ENCODE measurements around the gene FAM187B. TPM values are rescaled to one million over a fixed set of nuclear protein-coding genes. Genes with fewer than 3 reads are reported as not detected.
"Not testable (repeated sequence)": the region's sequence is repeated elsewhere in the genome, so short reads cannot be mapped to it uniquely, and the experiment has no call there.

The FAM187B gene
- total RNA-seq, 1 experiment from 2014 or later: not detected

GRCh38 chr19:35213663-35214632 is 14.6 kb downstream of the FAM187B start:
- DNase-seq (ENCODE audit: low spot score): peak; percentile 99

GRCh38 chr19:35212241-35212640 is 16.3 kb downstream of the FAM187B start:
- DNase-seq (ENCODE audit: low spot score): no peak

DNA sequence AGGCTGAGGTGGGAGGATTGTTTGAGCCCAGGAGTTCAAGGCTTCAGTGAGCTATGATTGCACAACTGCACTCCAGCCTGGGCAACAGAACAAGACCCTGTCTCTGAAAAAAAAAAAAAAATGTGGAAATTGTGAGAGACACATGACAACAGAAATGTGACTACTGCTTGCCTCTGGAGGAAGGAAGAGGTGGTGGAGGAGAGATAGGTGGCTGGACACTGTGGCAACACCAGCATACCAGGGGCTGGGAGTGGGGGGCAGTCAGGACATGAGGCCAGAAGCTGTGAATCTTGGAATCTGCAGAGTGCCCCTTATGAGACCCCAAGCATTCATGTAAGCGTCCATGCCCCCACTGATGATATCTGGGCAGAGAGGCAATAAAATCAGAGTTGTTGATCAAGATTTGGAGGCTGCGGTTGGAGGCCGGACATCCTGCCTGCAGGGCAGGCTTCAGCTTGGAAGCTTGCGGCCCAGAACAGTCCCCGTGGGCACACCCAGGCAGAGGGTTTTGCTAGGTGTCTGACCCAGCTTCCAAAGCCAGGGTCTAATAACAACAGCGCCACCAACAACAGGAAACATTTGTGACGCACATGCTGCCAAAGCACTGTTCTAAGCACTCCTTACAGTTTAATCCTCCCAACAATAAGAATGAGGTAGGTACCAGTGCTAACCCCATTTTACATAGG is 16.9 kb downstream of the FAM187B start:
- no peak for DNase-seq (ENCODE audit: low spot score)

DNA sequence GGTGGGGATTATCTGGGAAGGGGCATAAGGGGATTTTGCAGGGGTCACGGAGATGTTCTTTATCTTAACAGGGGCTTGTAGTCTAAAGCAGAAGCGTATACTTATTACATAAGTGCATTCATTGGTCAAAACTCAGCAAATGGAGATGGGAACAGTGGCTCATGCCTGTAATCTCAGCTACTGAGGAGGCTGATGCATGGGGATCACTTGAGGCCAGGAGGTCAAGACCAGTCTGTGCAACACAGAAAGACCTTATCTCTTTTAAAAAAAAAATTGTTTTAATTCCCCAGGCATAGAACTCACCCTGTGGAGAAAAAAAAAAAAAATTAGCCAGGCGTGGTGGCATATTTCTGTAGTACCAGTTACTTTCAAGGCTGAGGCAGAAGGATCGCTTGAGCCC is 18.9 kb downstream of the FAM187B start:
- DNase-seq (ENCODE audit: low spot score): no peak

DNA sequence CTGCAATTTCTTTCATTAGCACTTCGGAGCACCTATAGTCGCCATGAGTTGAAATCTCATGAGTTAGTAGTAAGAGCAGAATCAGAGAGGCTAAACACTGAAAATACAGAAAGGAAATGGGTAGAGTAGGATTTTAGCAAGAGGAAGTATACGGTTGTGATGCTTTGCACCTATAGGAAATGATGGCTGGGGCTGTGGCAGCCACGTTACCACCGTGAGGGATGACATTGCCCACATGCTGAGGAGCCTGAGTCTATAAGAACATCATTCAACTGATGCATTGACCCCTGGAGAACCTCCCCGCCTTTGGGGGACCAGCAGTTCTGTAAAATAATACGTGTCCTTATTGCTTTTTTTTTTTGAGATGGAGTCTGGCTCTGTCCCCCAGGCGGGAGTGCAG is 20.4 kb downstream of the FAM187B start:
- no peak for DNase-seq (ENCODE audit: low spot score)

GRCh38 chr19:35207391-35207871 is 21.1 kb downstream of the FAM187B start:
- no peak for DNase-seq (ENCODE audit: low spot score)

GRCh38 chr19:35206855-35207254 is 21.7 kb downstream of the FAM187B start:
- no peak for DNase-seq (ENCODE audit: low spot score)

- DNase-seq (ENCODE audit: low spot score): no peak
Observed at GRCh38 chr19:35206379-35206778, 22.2 kb downstream of the FAM187B start.

DNA sequence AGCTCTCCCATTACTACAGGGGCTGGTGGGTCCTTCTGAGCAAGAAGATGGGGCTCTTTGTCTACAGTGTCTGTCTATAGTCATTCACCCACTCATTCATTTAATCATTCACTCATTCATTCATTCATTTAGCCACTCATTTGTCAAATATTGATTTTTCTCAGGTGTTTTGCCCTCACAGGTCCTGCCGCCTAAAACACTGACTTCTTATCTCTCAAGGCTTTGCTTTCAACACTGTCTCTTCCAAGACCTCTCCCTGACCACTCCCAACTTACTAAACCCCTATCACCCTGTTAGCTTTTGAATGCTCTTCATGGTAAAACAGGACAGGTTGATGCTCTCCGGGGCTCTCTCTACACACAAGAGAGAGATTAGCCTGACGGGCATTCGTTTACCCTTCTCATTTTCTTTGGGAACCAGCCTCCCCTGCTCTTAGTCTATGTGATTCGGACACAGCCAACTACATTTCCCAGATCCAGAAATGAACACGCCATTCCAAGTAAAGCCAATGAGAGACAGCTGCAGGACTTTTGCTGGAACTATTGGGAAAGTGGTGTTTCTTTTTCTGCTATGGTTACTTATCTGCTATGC is 22.7 kb downstream of the FAM187B start:
- no peak for DNase-seq (ENCODE audit: low spot score)

DNA sequence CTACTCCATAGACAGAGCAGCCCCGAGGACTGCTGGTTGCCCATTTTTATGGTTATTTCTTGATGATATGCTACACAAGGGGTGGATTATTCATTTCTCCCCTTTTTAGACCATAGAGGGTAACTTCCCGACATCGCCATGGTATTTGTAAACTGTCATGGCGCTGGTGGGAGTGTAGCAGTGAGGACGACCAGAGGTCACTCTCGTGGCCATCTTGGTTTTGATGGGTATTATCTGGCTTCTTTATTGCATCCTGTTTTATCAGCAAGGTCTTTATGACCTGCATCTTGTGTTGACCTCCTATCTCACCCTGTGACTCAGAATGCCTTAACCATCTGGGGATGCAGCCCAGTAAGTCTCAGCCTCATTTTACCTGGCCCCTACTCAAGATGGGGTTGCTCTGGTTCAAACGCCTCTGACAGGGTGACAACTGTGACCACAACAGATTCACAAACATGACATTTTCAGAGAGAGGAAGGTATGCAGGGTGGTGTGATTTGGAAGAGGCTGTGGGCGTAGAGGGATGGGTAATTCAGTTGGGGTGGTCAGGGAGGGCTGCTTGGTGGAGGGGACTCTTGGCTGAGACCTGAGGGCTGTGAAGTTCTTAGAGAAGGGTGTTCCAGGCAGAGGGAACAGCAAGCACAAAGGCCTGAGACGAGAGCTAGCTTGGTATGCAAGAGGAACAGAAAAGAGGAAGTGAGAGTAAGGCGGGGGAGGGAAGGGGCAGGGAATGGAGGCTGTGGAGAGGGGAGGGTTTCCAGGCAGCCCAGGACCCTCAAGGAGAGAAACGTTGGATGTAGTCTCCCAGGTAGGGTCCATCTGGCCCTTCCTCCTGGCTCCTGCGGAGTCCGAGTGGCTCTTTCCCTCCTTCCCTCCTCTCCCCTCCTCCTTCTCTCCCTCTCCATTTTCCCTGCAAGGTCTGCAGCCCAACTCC is 23.5 kb downstream of the FAM187B start:
- no peak for DNase-seq (ENCODE audit: low spot score)

DNA sequence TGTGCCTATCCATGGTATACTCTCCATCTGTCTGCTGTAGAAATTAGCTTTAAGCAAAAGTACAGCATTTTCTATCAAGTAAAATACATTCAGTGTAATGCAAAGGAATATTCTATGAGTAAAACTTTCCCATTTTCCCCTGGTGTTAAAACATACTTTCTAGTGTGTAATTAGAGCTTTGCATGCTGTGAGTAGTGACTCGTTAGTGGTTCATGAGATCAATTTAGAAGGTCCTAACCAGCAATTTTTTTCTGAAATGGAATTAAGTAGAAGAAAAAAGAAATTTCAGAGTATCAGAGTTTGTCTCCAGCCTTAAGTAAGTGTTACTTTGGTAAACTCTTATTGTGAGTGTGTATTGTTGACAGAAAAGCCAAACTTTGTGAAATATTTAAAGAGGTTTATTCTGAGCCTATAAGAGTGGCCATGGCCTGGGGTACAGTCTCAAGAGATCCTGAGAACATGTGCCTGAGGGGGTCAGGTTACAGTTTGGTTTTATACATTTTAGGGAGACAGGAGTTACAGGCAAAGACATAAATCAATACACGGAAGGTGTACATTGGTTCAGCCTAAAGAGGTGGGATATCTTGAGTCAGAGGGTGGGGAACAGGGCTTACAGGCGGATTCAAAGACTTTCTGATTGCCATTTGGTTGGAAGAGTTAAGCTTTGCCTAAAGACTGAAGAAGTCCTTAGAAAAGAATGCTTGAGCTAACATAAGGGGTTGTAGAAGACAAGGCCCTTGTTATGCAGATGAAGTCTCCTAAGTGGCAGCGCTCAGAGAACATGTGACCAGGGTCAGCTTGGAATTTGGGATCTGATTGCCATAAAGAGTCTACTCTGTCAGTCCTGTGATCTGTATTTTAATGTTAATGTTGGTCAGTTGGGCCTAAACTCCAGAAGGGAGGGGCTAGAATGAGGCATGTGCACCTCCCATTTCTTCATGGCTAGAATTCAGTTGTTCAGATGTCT is 25.5 kb downstream of the FAM187B start:
- no peak for DNase-seq (ENCODE audit: low spot score)

- DNase-seq (ENCODE audit: low spot score): no peak
Observed at GRCh38 chr19:35199481-35199880, 29.1 kb downstream of the FAM187B start.

GRCh38 chr19:35196861-35197260 is 31.7 kb downstream of the FAM187B start:
- DNase-seq (ENCODE audit: low spot score): not testable (repeated sequence)

- DNase-seq (ENCODE audit: low spot score): no peak
Observed at GRCh38 chr19:35195830-35196229, 32.7 kb downstream of the FAM187B start.

DNA sequence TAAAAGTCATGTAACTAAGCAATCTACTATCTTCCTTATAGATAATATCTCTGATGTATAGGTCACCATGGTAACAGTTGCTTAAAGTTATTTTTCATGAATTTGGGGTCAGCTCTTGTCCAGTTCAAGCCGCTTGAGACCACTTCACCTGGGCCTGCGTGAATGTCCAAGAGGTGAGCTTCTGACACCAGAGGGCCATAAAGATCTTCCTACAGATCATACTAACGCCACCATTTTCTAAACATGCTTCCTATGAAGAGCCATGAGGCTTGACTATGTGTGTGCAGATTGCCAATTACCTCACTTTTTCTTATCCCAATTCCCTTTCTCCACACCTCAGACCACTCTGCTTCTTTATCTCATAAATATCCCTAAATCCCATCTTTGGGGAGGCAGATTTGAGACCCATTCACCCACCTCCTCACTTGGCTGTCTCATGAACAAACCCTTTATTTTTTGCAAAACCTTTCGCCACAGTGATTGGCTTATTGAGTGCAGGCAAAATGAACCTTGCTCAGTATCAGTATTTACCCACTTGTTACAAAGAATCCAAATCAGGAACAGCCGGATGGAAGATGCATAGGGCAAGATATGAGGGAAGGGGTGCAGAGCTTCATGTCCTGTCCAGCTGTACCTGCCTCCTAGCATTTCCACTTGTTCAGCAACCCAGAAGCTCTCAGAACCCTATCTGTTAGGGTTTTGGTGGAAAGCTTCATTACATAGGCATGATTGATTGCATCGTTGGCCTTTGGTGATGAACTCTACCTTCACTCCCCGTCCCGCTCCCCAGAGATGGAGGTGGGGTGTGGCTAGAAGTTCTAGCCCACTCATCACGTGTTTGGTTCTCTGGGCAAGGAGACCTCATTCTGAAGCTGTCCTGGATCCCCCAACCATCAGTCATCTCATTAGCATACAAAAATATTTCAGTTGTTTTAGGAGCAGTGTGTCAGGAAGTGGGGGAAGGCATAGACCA is 34.2 kb downstream of the FAM187B start:
- DNase-seq (ENCODE audit: low spot score): no peak

- no peak for DNase-seq (ENCODE audit: low spot score)
Observed at GRCh38 chr19:35184884-35185283, 43.7 kb downstream of the FAM187B start.

DNA sequence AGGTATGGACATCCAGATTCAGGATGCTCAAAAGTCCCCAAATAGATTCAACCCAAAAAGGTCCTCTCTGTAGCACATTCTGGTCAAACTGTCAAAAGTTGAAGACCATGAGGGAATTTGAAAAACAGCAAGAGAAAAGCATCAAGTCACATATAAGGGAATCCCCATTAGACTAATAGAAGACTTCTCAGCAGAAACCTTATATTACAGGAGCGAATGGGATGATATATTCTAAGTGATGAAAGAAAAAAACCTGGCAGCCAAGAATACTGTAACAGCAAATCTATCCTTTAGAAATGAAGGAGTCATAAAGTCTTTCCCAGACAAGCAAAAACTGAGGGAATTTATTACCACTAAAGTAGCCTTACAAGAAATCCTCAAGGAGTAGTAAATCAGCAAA is 44.3 kb downstream of the FAM187B start:
- DNase-seq (ENCODE audit: low spot score): no peak

DNA sequence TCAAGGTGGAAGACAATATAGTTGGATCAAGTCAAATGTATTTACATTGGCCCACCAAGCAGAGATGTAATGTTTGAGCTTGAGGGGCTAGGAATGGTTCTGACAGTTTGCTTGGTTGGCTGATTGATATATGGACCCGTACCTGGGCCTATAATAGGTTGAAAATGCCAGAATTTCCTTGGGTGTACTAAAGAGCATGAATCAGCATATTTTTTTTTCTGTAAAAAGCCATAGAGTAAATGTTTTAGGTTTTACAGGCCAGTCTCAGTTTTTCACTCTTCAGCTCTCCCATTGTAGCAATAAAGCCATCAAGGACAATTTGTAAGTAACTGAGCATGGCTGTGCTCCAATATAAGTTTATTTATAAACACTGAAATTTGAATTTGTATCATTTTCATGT is 47.2 kb downstream of the FAM187B start:
- no peak for DNase-seq (ENCODE audit: low spot score)

GRCh38 chr19:35179830-35180229 is 48.7 kb downstream of the FAM187B start:
- DNase-seq (ENCODE audit: low spot score): no peak

All from HT-29 (cell line).